Testis (tissue), 3 donors: Measurements from ENCODE around the gene PLCL1. TPM values are rescaled to one million over a fixed set of nuclear protein-coding genes. Genes with fewer than 3 reads are reported as not detected.

Source experiments
- DNase-seq: peaks from one replicate; pipeline ENCODE4 v3.0.0-alpha.2; 2019
- H3K27ac ChIP-seq, 2 donors: fragments of 200-600 bp; sonication (generic); one replicate each; pipeline ENCODE4 v1.5.1; 2019
- H3K27me3 ChIP-seq: fragments of 200-600 bp; sonication (generic); one replicate; pipeline ENCODE4 v1.5.1; 2019
- H3K36me3 ChIP-seq: fragments of 200-600 bp; sonication (generic); one replicate; pipeline ENCODE4 v1.5.1; 2017; ENCODE audit warnings: low read depth; ENCODE audit errors: missing control alignments
- H3K4me1 ChIP-seq: fragments of 200-600 bp; sonication (generic); one replicate; pipeline ENCODE4 v1.5.1; 2019
- H3K4me3 ChIP-seq, 2 donors: fragments of 200-600 bp; sonication (generic); one replicate each; pipeline ENCODE4 v1.5.1; 2017 to 2019
- H3K9me3 ChIP-seq: fragments of 200-600 bp; sonication (generic); one replicate; pipeline ENCODE4 v1.5.1; 2017
- CTCF ChIP-seq, 3 experiments: fragments of 450-650 bp in 2 of 3; fragments of 200-600 bp in 1 of 3; sonication (generic) in 1 of 3; IDR thresholded peaks; one replicate each; pipeline ENCODE4 v1.5.1; 2016 to 2019; ENCODE audit warnings: antibody characterized with exemption in 3 of 3, mild to moderate bottlenecking in 2 of 3, moderate library complexity in 1 of 3
- POLR2A ChIP-seq: fragments of 450-650 bp; IDR thresholded peaks from one replicate; pipeline ENCODE4 v1.6.1; 2017; ENCODE audit warnings: antibody characterized with exemption, mild to moderate bottlenecking, moderate library complexity
- WGBS, 2 donors: methylation state at CpG; one replicate each; pipeline ENCODE4 v1.1.5; 2018; 5-methylcytosine and 5-hydroxymethylcytosine counted together
- intact Hi-C: fragments of 100-400 bp; cut with DNase I; formaldehyde crosslinking; loops from one replicate; pipeline ENCODE4 v1.15.1; 2023; ENCODE audit warnings: low total_unique reads
- polyA plus RNA-seq: library from polyadenylated mRNA; stranded (reverse); fragments of 350-450 nt; fragmentation: Illumina TruSeq; extraction: RNeasy Lipid Tissue Mini Kit (QIAGEN cat#74804); gene quantifications from one replicate; pipeline ENCODE4 v1.2.3, GENCODE V29; 2014; ENCODE audit warnings: low read depth, low replicate concordance; ENCODE audit not compliant: insufficient read depth
- total RNA-seq, 2 donors: library from RNA; depleted of rRNA; stranded (reverse); fragments of >200 nt; gene quantifications; one replicate each; pipeline ENCODE4 v1.2.3, GENCODE V29; 2016

The PLCL1 gene
- total and polyA plus RNA-seq, 3 donors from 2014 or later: 2.1 to 2.6 (median 2.4) TPM

GRCh38 chr2:198146346-198146940 is 342.1 kb downstream of the PLCL1 start:
- intact Hi-C loops: no loop called here
- no peak overlapping the region for H3K4me3 ChIP-seq
- no peak for DNase-seq
- no peaks in the 10 kb centered on the region for H3K9me3 ChIP-seq
- TF ChIP-seq CTCF (IDR thresholded peaks at IDR 0.05) (no peak), POLR2A (no peak)
- no peaks in the 10 kb centered on the region for H3K27me3 ChIP-seq
- H3K27ac ChIP-seq: no peak overlapping the region
- no peaks in the 10 kb centered on the region for H3K36me3 ChIP-seq
- 90 to 91% methylated on average over 3 of the region's 3 CpGs for WGBS, 2 donors
- no peaks in the 10 kb centered on the region for H3K4me1 ChIP-seq

GRCh38 chr2:198157314-198157713 is 352.9 kb downstream of the PLCL1 start:
- no peak overlapping the region for H3K4me3 ChIP-seq
- intact Hi-C loops: no loop called here
- TF ChIP-seq POLR2A (no peak), CTCF (IDR thresholded peaks at IDR 0.05) (no peak)

GRCh38 chr2:198161151-198161550 is 356.8 kb downstream of the PLCL1 start:
- intact Hi-C loops: no loop called here
- Histone ChIP-seq H3K36me3 (no peaks in the 10 kb centered on the region), H3K27me3 (no peaks in the 10 kb centered on the region), H3K9me3 (no peaks in the 10 kb centered on the region), H3K4me3 (no peak overlapping the region), H3K27ac (no peak overlapping the region), H3K4me1 (no peaks in the 10 kb centered on the region)
- no peak for DNase-seq
- TF ChIP-seq CTCF (IDR thresholded peaks at IDR 0.05) (no peak), POLR2A (no peak)

More at GRCh38 chr2:198157314-198157713, 352.9 kb downstream of the PLCL1 start:
- H3K36me3 ChIP-seq: no peaks in the 10 kb centered on the region
- no peaks in the 10 kb centered on the region for H3K4me1 ChIP-seq
- H3K27me3 ChIP-seq: no peaks in the 10 kb centered on the region
- no peak for DNase-seq
- no peak overlapping the region for H3K27ac ChIP-seq
- no peaks in the 10 kb centered on the region for H3K9me3 ChIP-seq

- DNase-seq: no peak
- Histone ChIP-seq H3K9me3 (no peaks in the 10 kb centered on the region), H3K27ac (no peak overlapping the region), H3K36me3 (no peaks in the 10 kb centered on the region), H3K4me1 (no peaks in the 10 kb centered on the region), H3K4me3 (no peak overlapping the region), H3K27me3 (no peaks in the 10 kb centered on the region)
- intact Hi-C loops: no loop called here
- no peak for TF ChIP-seq POLR2A
- no peak for TF ChIP-seq CTCF (IDR thresholded peaks at IDR 0.05)
These were observed 357.9 kb downstream of the PLCL1 start for GRCh38 chr2:198162276-198162675.

GRCh38 chr2:198164843-198165242 is 360.4 kb downstream of the PLCL1 start:
- Histone ChIP-seq H3K4me3 (no peak overlapping the region), H3K36me3 (no peaks in the 10 kb centered on the region), H3K27ac (no peak overlapping the region), H3K27me3 (no peaks in the 10 kb centered on the region), H3K4me1 (no peaks in the 10 kb centered on the region), H3K9me3 (no peaks in the 10 kb centered on the region)
- TF ChIP-seq POLR2A: no peak
- no peak for TF ChIP-seq CTCF (IDR thresholded peaks at IDR 0.05)
- DNase-seq: no peak
- 73 to 91% methylated on average over 6 of the region's 6 CpGs for WGBS, 2 donors
- intact Hi-C loops: no loop called here
